GM12872 (cell line): ENCODE results near the gene HS6ST3.

Source experiments
- TF ChIP-seq, protein P1 (sequence below): IDR thresholded peaks from 3 replicates; pipeline ENCODE4 v1.5.1; 2011; ENCODE audit warnings: low read depth, mild to moderate bottlenecking, low read length, moderate library complexity; ENCODE audit not compliant: insufficient read depth

Gene HS6ST3

DNA sequence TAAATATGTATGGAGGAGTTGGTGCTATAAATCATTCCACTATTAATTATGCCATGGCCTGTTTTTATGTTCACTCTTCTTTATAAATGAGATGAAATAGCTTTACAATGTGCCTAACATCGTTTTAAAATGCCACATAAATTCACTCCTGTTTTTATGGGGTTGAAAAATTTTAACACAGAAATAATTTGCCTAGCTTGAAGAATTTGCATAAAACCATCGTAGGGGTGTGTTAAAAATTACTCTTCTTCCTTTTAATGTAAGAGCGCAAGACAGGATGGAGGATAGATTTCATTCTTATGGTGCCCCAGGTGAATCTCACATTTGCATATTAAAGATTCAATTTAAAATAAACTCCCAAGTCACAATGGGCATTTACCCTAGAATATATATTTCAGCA is 456.6 kb downstream of the HS6ST3 start:
- TF ChIP-seq, protein P1, sequence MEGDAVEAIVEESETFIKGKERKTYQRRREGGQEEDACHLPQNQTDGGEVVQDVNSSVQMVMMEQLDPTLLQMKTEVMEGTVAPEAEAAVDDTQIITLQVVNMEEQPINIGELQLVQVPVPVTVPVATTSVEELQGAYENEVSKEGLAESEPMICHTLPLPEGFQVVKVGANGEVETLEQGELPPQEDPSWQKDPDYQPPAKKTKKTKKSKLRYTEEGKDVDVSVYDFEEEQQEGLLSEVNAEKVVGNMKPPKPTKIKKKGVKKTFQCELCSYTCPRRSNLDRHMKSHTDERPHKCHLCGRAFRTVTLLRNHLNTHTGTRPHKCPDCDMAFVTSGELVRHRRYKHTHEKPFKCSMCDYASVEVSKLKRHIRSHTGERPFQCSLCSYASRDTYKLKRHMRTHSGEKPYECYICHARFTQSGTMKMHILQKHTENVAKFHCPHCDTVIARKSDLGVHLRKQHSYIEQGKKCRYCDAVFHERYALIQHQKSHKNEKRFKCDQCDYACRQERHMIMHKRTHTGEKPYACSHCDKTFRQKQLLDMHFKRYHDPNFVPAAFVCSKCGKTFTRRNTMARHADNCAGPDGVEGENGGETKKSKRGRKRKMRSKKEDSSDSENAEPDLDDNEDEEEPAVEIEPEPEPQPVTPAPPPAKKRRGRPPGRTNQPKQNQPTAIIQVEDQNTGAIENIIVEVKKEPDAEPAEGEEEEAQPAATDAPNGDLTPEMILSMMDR = no peak

DNA sequence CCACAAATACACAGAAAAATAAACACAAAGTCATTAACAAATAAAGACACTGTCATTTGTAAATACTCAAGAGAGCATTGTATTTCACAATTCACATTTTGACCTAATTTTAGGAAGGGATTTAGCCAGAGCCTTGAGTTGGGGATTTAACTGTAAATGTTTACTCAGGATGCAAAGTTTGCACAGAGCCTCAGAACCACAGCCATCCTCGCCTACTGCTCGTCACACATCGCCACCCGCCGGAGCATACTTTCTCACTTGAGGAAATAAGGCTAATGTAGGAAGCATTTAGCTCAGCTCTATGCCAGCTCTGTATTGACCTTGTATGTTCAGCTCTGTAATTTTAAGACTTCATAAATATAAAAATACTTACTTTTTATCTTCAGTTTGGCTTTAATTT is 461.6 kb downstream of the HS6ST3 start:
- TF ChIP-seq, protein P1 = no peak

DNA sequence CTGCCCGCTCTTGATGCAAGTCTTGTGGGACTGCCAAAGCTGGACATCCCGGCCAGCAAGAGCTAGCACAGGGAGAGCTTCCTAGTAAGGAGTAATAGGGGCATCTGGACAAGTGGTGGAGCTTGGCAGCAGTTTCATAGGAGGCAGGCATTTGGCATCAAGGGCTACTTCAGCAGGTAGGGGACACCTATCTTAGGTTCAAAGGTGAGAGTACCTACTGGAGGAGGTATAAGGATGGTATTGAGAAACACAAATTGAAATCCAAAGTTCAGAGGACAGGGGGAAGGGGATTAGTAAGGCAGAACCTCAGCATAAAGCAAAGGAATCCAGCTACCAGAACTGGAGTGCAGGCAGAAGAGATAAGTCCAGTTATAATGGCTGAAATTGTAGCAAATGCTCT is 462.7 kb downstream of the HS6ST3 start:
- TF ChIP-seq, protein P1 = no peak

DNA sequence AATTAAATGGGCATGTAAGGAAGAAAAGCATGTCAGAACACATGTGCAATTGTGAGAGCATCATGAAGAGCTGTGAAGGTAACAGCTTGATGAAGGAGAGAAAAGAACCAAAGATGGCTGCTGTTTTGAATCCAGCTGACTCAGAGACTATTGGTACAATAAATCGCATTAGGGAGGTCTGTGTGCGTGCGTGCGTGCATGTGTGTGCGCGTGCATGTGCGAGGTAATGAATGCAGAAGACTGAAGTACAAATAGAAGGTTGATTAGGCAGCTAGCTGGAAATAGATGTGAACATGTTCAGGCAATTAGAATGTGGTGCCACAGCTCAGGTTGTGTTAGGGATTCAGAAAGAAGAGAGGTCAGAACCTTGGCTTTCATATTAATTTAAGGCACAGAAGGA is 463.9 kb downstream of the HS6ST3 start:
- TF ChIP-seq, protein P1 = no peak

DNA sequence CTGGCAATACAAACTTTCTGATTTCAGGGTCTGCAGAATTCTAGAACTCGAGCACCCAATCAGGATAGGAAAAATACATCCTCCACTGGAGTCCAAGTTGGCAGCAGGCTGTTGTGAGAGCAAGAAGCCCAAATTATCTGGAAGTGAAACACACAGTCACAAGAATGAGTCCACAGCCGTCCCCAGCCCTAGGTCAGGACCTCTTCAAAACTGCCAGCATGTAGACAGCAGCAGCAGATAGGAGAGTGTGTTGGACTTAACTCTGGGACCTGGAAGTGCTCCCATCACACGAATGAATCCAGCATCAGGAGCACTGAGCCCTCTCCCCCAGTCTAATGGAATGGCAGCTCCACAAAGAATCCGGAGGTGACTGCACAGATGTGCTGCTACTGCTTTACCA is 483.7 kb downstream of the HS6ST3 start:
- TF ChIP-seq, protein P1 = no peak

DNA sequence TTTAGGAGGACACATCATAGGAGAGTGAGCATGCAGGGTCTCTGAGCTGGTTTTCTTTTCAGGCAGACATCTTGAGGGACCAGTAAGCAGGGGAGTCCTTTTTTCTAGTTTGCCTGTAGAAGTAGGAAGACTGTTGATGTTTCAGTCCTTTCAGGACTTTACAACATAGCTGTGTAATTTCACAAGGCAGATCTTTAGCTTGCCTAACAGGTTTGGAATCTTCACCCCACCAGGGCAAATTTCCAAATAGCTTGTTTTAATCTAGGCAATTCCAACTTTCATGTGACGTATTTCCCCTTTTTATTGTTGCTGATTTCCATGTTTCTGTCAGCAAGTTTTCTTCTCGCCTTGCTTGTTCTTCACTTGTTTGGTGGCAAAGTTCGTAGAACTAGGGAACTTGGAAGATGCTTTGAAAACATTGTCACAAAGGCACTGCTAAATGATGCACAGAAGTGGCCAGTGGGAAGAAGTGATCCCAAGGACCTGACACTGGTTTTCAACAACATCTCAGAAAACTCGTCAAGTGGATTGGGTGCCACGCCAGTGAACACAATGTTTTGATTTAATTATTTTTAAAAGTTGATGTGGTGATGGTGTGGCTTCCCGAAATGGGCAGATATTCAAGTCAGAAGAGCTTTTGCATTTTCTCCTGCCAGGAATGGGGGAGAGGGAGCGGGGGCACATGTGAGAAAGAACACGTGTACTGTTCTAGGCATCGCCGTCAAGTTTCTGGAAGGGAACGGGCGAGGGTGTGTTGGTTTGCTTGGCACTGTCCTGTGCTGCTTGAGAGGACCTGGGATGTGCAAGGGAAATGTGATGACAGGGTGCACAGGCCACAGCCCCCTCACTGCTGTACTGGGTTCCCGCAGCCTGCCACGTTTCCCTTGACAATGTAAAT is 485.8 kb downstream of the HS6ST3 start:
- TF ChIP-seq, protein P1 = no peak

DNA sequence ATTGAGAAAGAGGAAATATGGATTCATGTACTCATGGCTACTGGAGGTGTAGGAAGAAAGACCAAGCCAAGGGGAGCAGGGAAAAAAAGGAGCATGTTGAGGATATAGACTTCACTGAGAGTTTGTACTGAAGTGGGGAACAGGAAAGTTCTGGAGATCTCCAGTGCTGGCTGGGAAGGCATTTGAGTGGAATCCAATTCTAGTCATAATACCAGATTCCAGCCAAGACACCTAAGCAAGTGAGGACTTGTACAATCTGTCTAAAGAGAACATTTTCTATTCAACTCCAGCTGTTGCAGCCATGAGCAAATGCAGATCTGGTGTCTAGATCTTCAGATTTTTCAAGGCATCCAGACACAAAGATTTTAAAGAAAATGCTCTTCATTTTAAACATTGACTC is 491.8 kb downstream of the HS6ST3 start:
- TF ChIP-seq, protein P1 = no peak
